ENCODE data around the gene FAM47B. TPM values are rescaled to one million over a fixed set of nuclear protein-coding genes. Genes with fewer than 3 reads are reported as not detected.

The FAM47B gene
- total RNA-seq, 1 experiment from 2014 or later = not detected

- no peak for TF ChIP-seq ZNF512 (CRISPR knock-in tag; IDR thresholded peaks at IDR 0.05; ENCODE audit: borderline replicate concordance)
- no peak for TF ChIP-seq ZNF263 (CRISPR knock-in tag; IDR thresholded peaks at IDR 0.05; ENCODE audit: low read depth)
- TF ChIP-seq HMGA2 (CRISPR knock-in tag; IDR thresholded peaks at IDR 0.05) = no peak
- TF ChIP-seq FOXP1 (CRISPR knock-in tag; IDR thresholded peaks at IDR 0.05; ENCODE audit: borderline replicate concordance) = no peak
- no peak for TF ChIP-seq ATF3 (CRISPR knock-in tag; conservative IDR thresholded peaks at IDR 0.05)
Measured at GRCh38 chrX:34909151-34909550, 33.4 kb upstream of the FAM47B start (continued).

- Mint-ChIP-seq H3K9me3 (no peaks in the 10 kb centered on the region), H3K4me3 (no peak overlapping the region), H3K36me3 (no peaks in the 10 kb centered on the region), H3K27me3 (ENCODE audit: low read depth) (no peaks in the 10 kb centered on the region), H3K4me1 (no peaks in the 10 kb centered on the region), H3K27ac (no peak overlapping the region)
- POLR2A ChIA-PET = no interaction called here
- no peak for ATAC-seq
- no peak for DNase-seq (ENCODE audit: low spot score)
- CTCF ChIA-PET = no interaction called here
- TF ChIP-seq TCF7 (CRISPR knock-in tag; IDR thresholded peaks at IDR 0.05; ENCODE audit: low read depth) (no peak), SOX15 (CRISPR knock-in tag; IDR thresholded peaks at IDR 0.05) (no peak), ZNF317 (CRISPR knock-in tag; IDR thresholded peaks at IDR 0.05; ENCODE audit: borderline replicate concordance, low read depth) (no peak), ZNF263 (CRISPR knock-in tag; IDR thresholded peaks at IDR 0.05; ENCODE audit: low read depth) (no peak), ZNF512 (CRISPR knock-in tag; IDR thresholded peaks at IDR 0.05; ENCODE audit: borderline replicate concordance) (no peak), ATF3 (CRISPR knock-in tag; conservative IDR thresholded peaks at IDR 0.05) (no peak), ZNF281 (CRISPR knock-in tag; IDR thresholded peaks at IDR 0.05) (no peak), E2F4 (CRISPR knock-in tag; IDR thresholded peaks at IDR 0.05; ENCODE audit: borderline replicate concordance, low read depth) (no peak), PREB (CRISPR knock-in tag; IDR thresholded peaks at IDR 0.05; ENCODE audit: borderline replicate concordance) (no peak), TP53 (CRISPR knock-in tag; IDR thresholded peaks at IDR 0.05) (no peak), ZNF138 (CRISPR knock-in tag; conservative IDR thresholded peaks at IDR 0.05) (no peak), TEAD1 (CRISPR knock-in tag; IDR thresholded peaks at IDR 0.05) (no peak), USF2 (CRISPR knock-in tag; IDR thresholded peaks at IDR 0.05) (no peak), SMAD3 (CRISPR knock-in tag; IDR thresholded peaks at IDR 0.05; ENCODE audit: borderline replicate concordance) (no peak), ZNF532 (CRISPR knock-in tag; IDR thresholded peaks at IDR 0.05; ENCODE audit: borderline replicate concordance) (no peak), MLX (CRISPR knock-in tag; IDR thresholded peaks at IDR 0.05) (no peak)
Measured at GRCh38 chrX:34915463-34916225, 27.0 kb upstream of the FAM47B start.

All from WTC11 (cell line).